GM19328 (cell line): ENCODE results near the gene PABPC1L2B.
"Not testable (repeated sequence)": the region's sequence is repeated elsewhere in the genome, so short reads cannot be mapped to it uniquely, and the experiment has no call there.

Source experiments
- ATAC-seq: cut with Tn5 transposase; IDR thresholded peaks from one replicate; pipeline ENCODE4 v1.9.1; 2021; ENCODE audit warnings: mild to moderate bottlenecking, moderate library complexity; ENCODE audit not compliant: unreplicated experiment

The PABPC1L2B gene

GRCh38 chrX:73002733-73003132, at the start of gene PABPC1L2B:
PABPC1L2B (plus strand) TSS chrX:73002939; CDS start chrX:73003643, 704 bp downstream.
- not testable (repeated sequence) for ATAC-seq

- ATAC-seq = not testable (repeated sequence)
Measured at GRCh38 chrX:72959971-72960370, 42.8 kb upstream of the PABPC1L2B start.

GRCh38 chrX:72971859-72972258, 30.9 kb upstream of the PABPC1L2B start:
- not testable (repeated sequence) for ATAC-seq

- ATAC-seq = not testable (repeated sequence)
Measured at GRCh38 chrX:72974885-72975284, 27.9 kb upstream of the PABPC1L2B start.

- not testable (repeated sequence) for ATAC-seq
Measured at GRCh38 chrX:72980894-72981469, 21.8 kb upstream of the PABPC1L2B start.

GRCh38 chrX:73004032-73004431, 1.3 kb downstream of the PABPC1L2B start:
- ATAC-seq = not testable (repeated sequence)

- ATAC-seq = no peak
Measured at GRCh38 chrX:73021361-73022092, 18.8 kb downstream of the PABPC1L2B start.

GRCh38 chrX:73022093-73022445, 19.3 kb downstream of the PABPC1L2B start:
- not testable (repeated sequence) for ATAC-seq

- no peak for ATAC-seq
Measured at GRCh38 chrX:73028876-73029275, 26.1 kb downstream of the PABPC1L2B start.
